ENCODE results near the gene PPP1R3E.

Gene PPP1R3E

DNA sequence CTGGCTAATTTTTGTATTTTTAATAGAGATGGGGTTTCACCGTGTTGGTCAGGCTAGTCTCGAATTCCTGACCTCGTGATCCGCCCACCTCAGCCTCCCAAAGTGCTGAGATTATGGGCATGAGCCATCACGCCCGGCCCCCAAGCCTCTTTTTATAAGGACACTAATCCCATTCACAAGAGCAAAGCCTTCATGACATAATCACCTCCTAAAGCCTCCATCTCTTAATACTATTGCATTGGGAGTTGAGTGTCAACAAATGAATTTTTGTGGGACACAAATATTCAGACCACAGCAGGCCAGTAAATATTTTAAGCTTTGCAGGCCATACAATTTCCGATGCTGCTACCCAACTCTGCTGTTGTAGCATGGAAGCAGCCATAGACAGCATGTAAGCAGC is 54.1 kb downstream of the PPP1R3E start:
- DNase-seq (ENCODE audit: low spot score), result no peak
